ENCODE results near the gene GNLY.

GNLY gene

DNA sequence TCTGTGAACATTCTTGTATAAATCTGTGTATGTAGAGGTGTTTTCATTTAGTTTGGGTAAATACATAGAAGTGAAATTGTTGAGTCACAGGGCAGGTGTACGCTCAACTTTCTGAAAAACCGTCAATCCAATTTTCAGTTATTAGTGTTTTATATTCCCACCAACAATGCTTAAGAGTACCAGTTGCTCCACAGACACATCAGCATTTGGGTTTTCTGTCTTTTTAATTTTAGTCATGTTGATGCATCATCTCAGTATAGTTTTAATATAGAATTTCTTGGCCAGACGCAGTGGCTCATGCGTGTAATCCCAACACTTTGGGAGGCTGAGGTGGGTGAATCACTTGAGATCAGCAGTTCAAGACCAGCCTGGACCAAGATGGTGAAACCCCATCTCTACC, 3.2 kb upstream of the GNLY start:
- no peak for DNase-seq

DNA sequence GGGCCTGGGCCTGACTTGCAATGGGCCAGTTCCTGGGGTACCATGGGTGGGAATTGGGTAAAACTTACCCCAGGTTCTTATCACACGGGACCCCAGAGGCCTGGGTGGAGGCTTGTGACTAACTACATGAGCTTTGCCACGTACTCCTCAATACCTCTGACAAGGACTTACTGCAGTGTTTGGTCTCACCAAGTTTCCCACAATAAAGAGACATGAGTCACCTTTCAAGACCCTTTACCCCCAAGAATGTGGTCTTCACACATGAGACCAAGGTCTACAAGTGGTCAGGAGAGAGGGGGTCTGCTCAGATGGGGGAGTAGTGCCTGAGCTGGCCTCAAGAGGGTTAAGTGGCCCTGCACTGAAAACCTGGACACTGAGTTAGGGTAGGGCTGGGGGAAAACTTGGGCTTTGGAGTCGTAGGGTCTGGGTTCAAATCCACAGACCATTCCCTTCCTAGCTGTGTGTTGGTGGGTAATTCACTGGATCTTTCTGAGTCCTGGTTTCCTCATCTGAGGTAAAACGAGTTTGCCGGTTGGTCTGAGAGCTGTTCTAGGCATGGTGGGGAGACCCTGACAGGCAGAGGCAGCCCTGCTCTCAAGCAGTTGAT, 2.0 kb upstream of the GNLY start:
- DNase-seq, result no peak

DNA sequence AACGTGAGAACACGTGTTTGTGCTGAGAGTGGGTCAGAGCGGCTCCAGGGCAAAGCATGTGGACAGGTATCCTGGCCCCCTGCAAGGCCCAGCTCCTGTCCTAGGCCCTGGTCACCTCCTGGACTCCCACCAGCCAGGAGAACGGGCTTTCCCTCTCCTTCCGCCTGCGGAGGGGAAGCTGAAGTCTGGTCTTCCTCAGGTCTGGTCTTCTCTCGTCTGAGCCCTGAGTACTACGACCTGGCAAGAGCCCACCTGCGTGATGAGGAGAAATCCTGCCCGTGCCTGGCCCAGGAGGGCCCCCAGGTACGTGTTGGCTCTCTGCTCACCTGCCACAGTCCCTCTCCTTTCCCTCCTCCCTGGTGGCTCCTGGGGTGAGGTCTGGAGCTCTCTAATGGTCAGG, 963 bp downstream of the GNLY start:
- DNase-seq, result no peak

DNA sequence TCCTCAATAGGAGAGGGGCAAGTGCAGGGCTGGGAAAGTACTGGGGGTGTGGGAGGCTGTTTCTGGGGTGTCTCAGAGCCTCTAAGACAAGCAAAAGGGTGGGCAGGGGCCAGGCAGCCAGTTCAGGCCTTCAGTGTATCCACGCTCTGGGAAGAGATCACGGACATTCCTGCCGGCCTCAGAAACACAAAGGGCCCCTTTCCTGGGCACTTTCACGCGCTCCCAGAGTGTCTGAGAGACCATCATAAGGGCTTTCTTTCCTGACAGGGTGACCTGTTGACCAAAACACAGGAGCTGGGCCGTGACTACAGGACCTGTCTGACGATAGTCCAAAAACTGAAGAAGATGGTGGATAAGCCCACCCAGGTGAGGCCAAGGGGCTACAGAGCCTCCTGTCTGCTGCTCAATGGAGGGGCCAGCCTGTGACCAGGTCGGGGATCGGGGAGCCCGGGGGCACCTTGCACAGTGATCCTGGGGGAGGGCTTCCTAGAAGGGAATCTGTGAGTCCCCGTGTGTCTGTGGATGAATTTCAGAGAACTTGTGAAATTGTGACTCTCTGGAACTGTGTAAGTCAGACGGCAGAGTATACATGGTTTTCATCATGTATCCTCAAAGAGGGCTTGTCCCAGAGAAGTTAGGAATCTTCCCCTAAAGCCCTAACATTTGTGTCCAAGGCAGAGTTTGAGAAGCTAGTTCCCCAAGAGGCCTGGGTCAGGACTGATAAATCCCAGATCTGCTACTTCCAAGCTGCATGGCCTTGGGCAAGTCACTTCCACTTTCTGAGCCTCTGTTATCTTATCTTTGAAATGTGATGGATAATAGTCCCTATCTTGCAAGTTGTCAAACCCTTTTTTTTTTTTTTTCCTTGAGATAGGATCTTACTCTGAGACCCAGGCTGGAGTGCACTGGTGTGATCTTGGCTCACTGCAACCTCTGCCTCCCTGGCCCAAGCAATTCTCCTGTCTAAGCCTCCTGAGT, 1.8 kb downstream of the GNLY start:
- DNase-seq, result no peak

DNA sequence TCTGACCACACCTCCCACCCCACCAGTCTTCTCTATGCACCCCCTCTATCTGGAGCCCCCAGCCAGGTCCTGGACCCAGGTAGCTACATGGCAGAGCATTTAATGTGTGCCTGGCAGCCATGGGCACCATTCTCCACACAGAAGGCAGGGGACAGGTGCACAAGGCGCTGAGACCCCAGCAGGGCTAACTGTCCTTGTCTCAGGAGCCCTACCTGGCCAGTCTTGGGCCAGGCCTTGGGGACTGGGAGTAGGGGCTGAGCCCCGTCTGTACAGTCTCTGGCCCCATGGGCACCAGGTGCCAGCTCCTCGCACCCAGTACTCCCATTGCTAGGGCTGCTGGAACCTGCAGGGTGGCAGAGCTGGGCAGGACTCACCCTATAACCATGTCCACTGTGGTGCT, 2.9 kb downstream of the GNLY start:
- no peak for DNase-seq

DNA sequence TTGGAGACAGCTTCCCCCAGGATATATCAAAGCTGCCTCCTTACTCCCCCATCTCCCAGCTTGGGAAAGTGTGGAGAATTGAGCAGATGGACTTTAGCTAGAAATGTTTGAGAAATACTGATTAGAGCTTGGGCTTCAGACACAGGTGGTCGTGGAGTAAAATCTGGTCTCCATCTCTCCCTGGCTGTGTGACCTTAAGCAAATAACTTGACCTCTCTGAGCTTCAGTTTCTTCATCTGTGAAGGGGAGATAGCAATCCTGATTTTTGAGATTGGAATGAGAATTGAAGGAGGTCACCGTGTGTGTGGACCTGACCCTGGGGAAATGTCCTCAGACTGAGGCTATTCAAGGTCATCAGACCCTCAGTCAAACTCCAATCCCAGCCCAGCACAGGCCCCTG, 3.6 kb downstream of the GNLY start:
- no peak for DNase-seq

DNA sequence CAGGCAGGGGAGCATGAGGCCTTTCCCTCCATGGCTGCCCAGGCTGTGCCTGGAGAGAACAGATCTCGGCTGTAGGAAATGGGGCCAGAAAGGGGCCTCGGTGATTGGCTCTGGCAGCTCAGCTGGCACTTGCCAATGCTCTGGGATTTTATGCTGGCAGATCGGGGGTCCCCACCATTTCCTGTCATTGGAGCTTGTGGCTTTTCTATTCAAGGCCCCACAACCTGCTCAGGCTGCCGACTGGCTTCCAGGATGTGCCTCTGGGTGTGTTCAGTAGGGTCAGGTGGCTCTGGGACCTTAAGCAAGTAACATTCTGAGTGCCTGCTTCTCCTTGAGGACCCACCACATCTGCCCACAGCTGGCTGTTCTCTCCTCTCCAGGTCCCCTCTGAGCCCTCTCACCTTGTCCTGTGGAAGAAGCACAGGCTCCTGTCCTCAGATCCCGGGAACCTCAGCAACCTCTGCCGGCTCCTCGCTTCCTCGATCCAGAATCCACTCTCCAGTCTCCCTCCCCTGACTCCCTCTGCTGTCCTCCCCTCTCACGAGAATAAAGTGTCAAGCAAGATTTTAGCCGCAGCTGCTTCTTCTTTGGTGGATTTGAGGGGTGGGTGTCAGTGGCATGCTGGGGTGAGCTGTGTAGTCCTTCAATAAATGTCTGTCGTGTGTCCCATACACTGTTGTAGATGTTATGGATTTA, 4.2 kb downstream of the GNLY start:
- no peak for DNase-seq

DNA sequence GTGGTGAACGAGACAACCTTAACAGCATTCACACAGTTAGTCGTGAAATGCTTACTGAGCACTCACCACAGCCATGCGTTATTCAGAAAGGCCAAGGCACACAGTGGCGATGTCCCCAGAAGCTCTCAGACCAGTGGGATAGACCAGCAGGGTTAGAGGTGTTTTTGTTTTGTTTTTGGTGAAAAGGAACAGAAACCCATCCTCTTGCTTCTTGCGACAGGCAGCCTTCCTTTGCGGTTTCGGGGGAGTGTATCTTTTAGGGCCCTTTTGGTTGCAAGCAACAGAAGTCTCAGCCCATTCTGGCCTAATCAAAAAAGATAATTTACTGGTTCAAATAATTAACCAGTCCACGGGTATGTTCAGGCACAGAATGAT, 4.7 kb downstream of the GNLY start:
- DNase-seq, result no peak

DNA sequence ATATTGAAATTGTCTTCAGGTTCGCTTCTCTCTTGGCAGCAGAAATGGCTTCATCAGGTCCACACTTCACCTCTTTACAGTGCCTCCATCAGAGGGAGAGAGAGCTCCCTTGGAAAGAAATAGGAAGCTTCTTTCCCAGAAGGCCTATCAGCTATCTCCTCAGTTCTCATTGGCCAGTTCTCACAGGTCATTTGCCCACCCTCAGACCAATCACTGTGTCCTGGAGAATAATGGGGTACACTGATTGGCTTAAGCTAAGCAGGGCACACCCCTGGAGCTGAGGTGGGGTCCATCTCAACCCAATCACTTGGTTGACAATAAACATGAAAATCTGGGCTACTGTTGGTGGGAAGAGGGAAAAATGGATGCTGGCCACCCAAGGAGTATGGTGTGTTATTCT, 5.2 kb downstream of the GNLY start:
- DNase-seq, result no peak

DNA sequence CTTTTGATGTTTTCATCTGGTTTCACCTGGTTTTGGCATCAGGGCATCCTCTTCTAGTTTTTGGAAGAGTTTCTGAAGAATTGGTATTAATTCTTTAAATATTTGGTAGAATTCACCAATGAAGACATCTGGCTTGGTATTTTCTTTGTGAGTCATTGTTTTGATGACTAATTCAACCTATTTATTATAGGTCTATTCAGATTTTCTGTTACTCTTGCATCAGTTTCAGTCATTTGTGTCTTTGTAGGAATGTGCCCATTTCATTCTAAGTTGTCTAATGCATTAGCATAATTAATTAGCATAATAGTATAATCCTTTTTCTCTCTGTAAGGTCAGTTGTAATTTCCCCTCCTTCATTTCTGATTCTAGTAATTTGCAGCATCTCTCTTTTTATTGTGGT, 8.0 kb downstream of the GNLY start:
- DNase-seq, result no peak

DNA sequence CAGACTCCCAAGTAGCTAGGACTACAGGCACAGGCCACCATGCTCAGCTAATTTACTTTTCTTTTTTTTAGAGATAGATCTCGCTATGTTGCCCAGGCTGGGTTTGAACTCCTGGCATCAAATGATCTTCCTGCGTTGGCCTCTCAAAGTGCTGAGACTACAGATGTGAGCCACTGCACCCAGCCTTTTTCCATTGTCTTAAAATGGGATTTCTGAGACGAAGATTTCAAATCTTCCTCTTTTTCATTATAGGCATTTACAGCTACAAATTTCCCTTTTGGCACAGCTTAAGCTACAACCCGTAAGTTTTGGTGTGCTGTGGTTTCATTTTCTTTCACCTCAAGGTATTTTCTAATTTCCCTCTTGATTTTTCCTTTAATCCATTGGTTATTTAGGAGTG, 8.6 kb downstream of the GNLY start:
- DNase-seq, result no peak

DNA sequence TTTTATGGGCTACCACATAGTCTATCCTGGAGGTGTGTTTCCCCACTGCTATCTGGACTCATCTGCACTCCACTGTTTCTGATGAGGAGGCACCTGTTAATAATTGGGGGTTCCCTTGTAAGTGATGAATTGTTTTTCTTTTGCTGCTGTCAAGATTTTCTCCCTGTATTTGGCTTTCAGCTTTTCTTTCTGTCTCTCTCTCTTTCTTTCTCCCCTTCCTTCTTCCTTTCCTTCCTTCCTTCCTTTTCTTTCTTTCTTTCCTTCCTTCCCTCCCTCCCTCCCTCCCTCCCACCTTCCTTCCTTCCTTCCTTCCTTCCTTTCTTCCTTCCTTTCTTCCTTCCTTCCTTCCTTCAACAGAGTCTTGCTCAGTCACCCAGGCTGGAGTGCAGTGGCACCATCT, 9.2 kb downstream of the GNLY start:
- DNase-seq, result no peak

DNA sequence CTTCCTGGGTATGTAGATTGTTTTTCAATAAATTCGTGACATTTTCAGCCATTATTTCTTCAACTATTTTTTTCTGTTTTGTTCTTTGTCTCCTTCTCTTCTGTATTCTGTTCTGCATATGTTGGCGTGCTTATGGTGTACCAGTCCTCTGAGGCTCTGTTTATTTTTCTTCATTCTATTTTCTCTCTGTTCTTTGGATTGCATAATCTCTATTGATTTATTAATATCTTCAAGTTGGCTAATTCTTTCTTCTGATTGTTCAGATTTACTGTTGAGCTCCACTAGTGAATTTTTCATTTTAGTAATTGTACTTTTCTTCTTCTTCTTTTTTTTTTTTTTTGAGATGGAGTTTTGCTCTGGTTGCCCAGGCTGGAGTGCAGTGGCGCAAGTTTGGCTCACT, 9.9 kb downstream of the GNLY start:
- no peak for DNase-seq

DNA sequence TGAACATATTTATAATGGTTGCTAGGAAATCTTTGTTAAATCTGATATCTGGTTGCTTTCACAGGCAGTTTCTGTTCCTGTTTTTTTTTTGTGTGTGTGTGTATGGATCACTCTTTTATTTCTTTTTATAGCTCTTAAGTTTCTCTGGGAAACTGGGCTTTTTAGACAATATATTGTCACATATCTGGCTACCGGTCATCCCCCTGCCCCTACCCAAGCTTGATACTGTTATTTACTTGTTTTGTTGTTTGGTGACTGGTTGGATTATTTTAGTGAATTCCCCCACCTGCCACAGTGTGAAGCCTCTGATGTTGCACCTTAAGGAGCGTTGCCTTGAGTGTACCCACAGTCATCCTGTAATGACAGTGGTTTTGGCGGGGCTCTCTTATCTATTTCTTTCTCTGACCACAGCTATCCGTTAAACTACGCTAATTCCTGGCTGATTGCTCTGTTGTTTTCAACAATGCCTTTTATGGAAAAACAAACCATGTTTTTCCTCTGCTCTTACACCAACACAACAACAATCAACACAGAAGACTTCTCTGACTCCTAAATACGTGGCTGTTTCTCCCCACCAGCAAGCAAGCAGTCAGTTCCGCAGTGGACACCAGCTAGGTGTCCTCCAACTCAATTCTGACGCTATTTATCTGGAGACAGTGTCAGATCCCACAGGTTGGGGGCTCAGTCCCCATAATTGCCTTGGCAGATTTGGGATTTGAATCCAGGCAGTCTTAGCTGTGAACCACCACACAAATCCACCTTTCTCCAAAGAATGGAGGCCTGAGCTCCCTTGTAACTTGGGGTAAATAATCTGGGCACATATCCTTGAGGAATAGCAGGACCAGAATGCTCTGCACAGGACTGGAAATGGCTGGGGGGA, 10.9 kb downstream of the GNLY start:
- no peak for DNase-seq

DNA sequence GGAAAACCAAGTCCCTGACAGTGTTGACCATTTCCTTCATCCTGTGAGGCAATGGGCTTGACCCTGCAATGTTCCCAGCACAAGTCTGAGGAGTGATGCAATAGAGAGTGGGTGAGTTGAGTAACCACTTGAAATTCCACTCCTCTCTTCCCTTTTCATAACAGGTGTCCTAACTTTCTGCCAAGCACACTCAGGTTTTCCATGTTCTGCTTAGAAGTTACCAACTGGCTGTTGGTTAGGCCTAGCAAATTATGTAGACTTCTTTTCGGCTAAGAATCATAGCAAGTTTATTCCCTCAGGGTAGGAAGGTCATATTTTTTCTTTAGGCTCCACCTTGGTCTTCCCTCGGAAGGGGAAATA, 11.5 kb downstream of the GNLY start:
- no peak for DNase-seq

DNA sequence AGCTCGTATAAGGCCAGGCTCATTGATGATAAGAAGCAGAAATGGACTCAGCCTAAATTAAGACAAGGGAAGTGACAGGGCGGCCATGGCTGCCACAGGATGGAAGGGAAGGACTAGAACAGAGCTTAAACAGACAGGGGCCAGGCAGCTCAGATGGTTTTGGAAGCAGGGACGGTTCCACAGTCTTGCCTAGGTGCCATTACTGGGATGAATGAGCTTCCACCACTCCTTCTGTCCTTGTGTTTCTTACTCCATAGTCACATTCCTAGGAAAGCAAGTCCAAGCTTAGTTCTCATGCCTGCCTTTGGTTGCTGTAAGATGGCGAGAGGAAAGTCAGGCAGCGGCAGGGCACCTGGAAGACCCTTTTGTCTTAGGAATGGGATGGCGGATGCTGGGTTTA, 11.9 kb downstream of the GNLY start:
- DNase-seq, result no peak

DNA sequence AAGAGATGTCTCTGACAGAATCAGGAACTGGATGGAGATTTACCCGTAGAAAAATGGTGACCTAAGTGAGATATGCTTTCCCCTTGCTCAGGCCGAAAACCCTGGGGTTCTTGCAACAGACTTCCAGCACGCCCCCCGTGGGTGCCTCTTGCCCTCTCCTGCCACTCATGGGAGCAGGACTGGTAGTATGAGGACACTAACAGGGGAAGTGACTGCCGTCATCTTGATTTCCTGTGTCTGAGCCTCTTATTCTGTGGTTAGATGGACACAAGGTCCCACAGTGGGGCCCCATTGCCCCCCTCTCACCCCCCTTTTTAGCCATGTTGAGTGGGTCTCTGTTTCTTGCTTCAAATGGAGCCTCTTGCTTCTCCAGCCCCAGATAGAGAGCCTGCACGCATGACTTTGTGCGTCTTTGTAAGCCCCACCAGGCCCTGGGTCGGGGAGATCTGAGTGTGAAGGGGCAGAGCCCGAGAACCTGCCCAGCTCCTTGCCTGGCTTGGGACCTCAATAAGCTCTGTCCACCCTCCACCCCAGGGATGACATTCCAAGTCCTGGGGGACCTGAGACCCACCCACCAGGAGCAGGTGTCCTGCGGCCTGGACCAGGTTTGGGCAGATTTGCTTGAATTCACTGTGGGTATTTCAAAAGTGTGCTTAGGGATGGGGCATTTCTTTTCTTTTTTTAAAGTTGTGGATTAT, 12.6 kb downstream of the GNLY start:
- no peak for DNase-seq

DNA sequence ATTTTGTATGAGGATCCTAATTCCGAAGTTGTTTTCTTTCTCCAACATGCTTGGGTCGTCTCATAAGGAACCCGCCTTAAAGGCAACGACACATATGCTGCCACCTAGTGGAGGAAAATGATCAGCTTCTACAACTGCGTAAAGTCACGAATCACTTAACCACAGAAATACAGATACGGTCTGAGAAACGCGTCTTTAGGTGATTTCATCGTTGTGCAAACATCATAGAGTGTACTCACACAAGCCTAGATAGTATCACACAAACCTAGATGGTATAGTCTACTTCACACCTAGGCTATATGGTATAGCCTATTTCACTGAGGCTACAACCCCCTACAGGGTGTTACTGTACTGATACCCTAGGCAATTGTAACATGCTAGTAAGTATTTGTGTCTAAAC, 13.1 kb downstream of the GNLY start:
- peak in 1 of 2 experiments; percentile 43 for DNase-seq

DNA sequence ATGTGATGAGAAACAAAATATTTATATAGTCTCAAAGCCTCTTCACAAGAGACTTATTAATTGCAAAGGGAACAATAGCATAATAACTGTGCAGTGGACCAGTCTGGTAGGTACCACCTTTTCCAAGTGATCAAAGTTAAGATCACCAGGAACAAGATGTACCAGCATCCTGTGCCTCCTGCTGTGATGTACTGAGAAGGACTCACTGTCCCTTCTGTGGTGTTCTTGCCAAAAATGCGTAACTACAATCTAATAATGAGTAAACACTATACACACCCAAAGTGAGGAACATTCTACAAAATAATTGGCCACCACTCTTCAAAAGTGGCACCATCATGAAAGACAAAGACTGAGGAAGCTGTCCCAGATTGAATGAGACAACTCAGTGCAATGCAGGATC, 14.5 kb downstream of the GNLY start:
- DNase-seq, result no peak

DNA sequence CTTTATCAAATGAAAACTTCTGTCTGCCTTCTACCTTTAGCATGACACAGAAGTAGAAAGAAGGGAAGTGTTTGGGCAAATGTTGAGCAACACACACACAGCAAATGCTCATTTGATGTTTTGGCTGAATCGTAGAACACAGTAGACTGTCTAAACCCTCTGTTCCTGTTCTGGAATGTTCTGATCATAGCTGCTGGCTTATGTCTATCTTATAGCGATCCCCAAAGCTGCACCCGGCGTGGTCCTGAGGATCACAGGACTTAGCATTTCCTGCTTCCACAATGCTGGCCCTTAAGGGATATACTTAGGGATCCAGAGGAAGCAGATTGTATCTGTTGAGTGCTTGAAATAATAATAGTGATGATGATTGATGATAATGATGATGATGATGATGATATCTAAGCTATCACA, 15.2 kb downstream of the GNLY start:
- no peak for DNase-seq

DNA sequence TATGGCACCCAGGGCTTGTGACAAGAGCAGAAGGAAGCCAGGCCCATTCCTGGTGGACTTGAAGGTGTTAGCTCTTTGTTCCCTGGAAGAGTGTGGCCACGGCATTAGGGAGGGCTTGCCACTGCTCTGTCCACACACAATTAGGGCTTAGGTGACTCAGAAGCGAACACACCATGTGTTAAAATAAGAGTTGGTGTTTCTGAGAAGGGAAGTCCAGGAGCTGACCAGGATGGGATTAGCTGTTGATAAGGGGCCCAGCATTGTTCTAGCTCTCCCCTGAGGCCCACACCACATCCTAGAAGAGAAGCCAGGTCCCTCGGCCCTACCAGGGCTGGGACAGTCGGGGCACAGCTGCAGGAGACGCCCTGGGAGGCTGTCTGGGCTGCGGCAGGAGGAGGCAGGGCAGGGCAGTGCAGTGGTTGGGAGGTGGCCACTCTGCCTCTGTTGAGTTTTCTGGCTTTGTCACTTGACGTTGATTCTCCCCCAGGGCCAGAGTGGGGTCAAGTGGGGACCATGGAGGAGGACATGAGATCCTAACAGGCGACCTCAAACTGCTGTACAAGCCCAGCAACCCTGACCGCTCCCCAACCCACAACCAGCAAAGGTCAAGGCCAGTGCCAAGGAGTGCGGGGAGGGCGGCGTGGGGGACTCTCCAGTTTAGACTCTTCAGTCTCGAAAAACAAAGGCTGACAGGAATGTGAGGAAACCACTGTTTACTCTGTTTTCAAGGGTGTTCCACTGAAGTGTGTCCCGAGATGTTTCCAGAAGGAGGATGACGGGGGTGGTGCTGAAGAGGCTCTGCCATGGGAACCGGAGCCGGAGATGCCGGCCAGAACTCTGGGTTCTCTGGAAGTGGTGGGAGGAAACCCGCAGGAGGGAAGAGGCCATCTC, 16.8 kb downstream of the GNLY start:
- DNase-seq, result no peak

All from stimulated activated CD4-positive, alpha-beta T cell treated with anti-CD3 and anti-CD28 coated beads, Interleukin-4, amount 100 ng/mL, for 4 hours (primary cell).